HG02870 (cell line): ENCODE results near the gene PROKR1.

Source experiments
- ATAC-seq: cut with Tn5 transposase; IDR thresholded peaks from one replicate; pipeline ENCODE4 v1.9.1; 2021; ENCODE audit warnings: mild to moderate bottlenecking, moderate library complexity; ENCODE audit not compliant: unreplicated experiment

PROKR1 gene

GRCh38 chr2:68695971-68696370, 52.6 kb downstream of the PROKR1 start:
- ATAC-seq: no peak

GRCh38 chr2:68696554-68696953, 53.2 kb downstream of the PROKR1 start:
- ATAC-seq: no peak

- ATAC-seq: no peak
Observed at GRCh38 chr2:68698567-68699377, 55.4 kb downstream of the PROKR1 start.

GRCh38 chr2:68700560-68700959, 57.2 kb downstream of the PROKR1 start:
- no peak for ATAC-seq

GRCh38 chr2:68706637-68707036, 63.3 kb downstream of the PROKR1 start:
- ATAC-seq: no peak
